Activated naive CD8-positive, alpha-beta T cell treated with anti-CD3 and anti-CD28 coated beads, Interleukin-2, amount 10 ng/mL, durations not matched to agents 7 days and 5 days (primary cell): ENCODE results near the gene SPEM2. TPM values are rescaled to one million over a fixed set of nuclear protein-coding genes. Genes with fewer than 3 reads are reported as not detected.

Experiments
- ATAC-seq: fragments of 150-1000 bp; cut with Tn5 transposase; one replicate; pipeline ENCODE4 v1.10.0; 2021; ENCODE audit warnings: low read depth, moderate library complexity
- POLR2A ChIA-PET: fragments of 350-600 bp; sonication (Branson Sonifier 250); formaldehyde crosslinking; loops from one replicate; lab custom pipeline; 2021; ENCODE audit warnings: antibody characterized with exemption; lab: Charles Lee
- DNase-seq: peaks from one replicate; pipeline ENCODE4 v3.0.0; 2021
- H3K27ac Mint-ChIP-seq: one replicate; pipeline ENCODE4 v1.8.0; 2022; ENCODE audit warnings: mild to moderate bottlenecking, mixed read lengths
- H3K27me3 Mint-ChIP-seq: one replicate; pipeline ENCODE4 v1.8.0; 2022; ENCODE audit warnings: mild to moderate bottlenecking, moderate library complexity, mixed read lengths
- H3K36me3 Mint-ChIP-seq: one replicate; pipeline ENCODE4 v1.8.0; 2021; ENCODE audit warnings: mild to moderate bottlenecking, mixed read lengths
- H3K4me1 Mint-ChIP-seq: one replicate; pipeline ENCODE4 v1.8.0; 2021; ENCODE audit warnings: mixed read lengths
- H3K4me3 Mint-ChIP-seq: one replicate; pipeline ENCODE4 v1.8.0; 2022; ENCODE audit warnings: mild to moderate bottlenecking, moderate library complexity, mixed read lengths
- H3K9me3 Mint-ChIP-seq: one replicate; pipeline ENCODE4 v1.8.0; 2021; ENCODE audit warnings: mixed read lengths
- total RNA-seq, 2 experiments: library from RNA; stranded (reverse); gene quantifications; one replicate each; pipeline ENCODE4 v1.2.3, GENCODE V29; 2021

The SPEM2 gene
- total RNA-seq, 2 experiments from 2014 or later, result not detected

- ATAC-seq, result no peak
- Mint-ChIP-seq H3K4me3 (peak overlapping the region; percentile 56), H3K27me3 (peaks cover 11% of the 10 kb centered on the region), H3K27ac (peak overlapping the region; percentile 44), H3K9me3 (no peaks in the 10 kb centered on the region), H3K4me1 (peaks cover 14% of the 10 kb centered on the region), H3K36me3 (no peaks in the 10 kb centered on the region)
- POLR2A ChIA-PET, result interaction anchor here (1.1 kb wide), 1 partner anchor 22 kb away, joined by 3 read pairs; no protein-coding TSS in a partner anchor
- DNase-seq, result no peak
These were observed 19.1 kb upstream of the SPEM2 start for GRCh38 chr17:7406235-7406825.

- H3K27me3 Mint-ChIP-seq, result peaks cover 11% of the 10 kb centered on the region
- peaks cover 12% of the 10 kb centered on the region for H3K4me1 Mint-ChIP-seq
- H3K4me3 Mint-ChIP-seq, result no peak overlapping the region
- ATAC-seq (no peak), DNase-seq (no peak)
- POLR2A ChIA-PET, result interaction anchor here (1.1 kb wide), 1 partner anchor 23 kb away, joined by 3 read pairs; no protein-coding TSS in a partner anchor
- no peaks in the 10 kb centered on the region for H3K9me3 Mint-ChIP-seq
- no peaks in the 10 kb centered on the region for H3K36me3 Mint-ChIP-seq
- peak overlapping the region; percentile 50 for H3K27ac Mint-ChIP-seq
These were observed 18.3 kb upstream of the SPEM2 start for GRCh38 chr17:7407082-7407481.

DNA sequence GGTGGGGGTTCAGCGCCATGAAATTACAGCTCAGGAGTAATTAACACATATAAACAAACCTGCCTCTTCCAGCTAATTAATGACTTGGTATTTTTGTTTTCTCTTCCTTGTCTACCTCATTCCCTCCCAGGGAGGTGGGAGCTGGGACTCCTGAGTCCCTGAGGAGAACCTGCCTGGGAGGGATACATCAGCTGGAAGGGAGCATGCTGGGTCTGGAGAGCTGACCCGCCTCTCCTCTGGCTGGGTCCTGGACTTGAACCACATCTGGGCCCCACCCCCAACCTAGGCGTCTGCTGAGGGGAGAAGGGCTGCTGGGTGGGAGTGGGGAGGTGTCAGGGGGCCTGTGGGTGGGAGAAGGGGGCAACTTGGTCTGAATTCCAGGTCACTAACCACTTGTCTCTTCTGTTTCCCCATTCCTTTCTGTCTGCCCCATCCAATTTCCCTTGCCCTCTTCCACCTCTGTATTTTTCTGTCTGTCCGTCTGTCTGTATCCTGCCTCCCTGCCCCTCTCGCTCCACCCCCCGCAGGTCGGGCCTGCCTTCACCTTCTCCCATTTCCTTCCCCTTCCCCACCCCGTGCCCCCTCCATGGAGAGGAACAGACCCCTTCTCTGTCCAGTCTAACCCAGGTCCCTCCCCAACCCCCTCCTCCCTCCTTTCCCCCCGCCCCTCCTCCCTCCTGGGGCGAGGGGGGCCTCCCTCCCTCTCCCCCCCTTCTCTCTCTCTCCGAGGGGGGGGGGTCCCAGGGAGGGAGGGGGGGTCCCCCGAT, 17.7 kb upstream of the SPEM2 start, which contains the start of gene NLGN2:
Gene NLGN2 (plus strand): TSS at position 361 of the 767 bp plus-strand sequence. CDS start 411 bp downstream, outside the sequence.
- Mint-ChIP-seq H3K27me3 (peaks cover 11% of the 10 kb centered on the region), H3K4me3 (peak within 1 kb of the TSS; percentile 64), H3K4me1 (peaks cover 12% of the 10 kb centered on the region), H3K27ac (peak within 1 kb of the TSS; percentile 50), H3K9me3 (no peaks in the 10 kb centered on the region), H3K36me3 (no peaks in the 10 kb centered on the region)
- POLR2A ChIA-PET, result interaction anchor here (1.4 kb wide), 1 partner anchor 27 kb away, joined by 5 read pairs; the partner anchor contains the start of gene TMEM102
- DNase-seq (no peak), ATAC-seq (no peak)

DNA sequence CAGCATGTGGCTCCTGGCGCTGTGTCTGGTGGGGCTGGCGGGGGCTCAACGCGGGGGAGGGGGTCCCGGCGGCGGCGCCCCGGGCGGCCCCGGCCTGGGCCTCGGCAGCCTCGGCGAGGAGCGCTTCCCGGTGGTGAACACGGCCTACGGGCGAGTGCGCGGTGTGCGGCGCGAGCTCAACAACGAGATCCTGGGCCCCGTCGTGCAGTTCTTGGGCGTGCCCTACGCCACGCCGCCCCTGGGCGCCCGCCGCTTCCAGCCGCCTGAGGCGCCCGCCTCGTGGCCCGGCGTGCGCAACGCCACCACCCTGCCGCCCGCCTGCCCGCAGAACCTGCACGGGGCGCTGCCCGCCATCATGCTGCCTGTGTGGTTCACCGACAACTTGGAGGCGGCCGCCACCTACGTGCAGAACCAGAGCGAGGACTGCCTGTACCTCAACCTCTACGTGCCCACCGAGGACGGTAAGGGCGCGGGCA, 17.1 kb upstream of the SPEM2 start:
- no peaks in the 10 kb centered on the region for H3K36me3 Mint-ChIP-seq
- POLR2A ChIA-PET, result interaction anchor here (1.4 kb wide), 1 partner anchor 27 kb away, joined by 5 read pairs; the partner anchor contains the start of gene TMEM102
- H3K9me3 Mint-ChIP-seq, result no peaks in the 10 kb centered on the region
- H3K27ac Mint-ChIP-seq, result no peak overlapping the region
- H3K4me1 Mint-ChIP-seq, result peaks cover 9% of the 10 kb centered on the region
- peak; percentile 4 for ATAC-seq
- DNase-seq, result peak; percentile 54
- H3K4me3 Mint-ChIP-seq, result no peak overlapping the region
- peaks cover 11% of the 10 kb centered on the region for H3K27me3 Mint-ChIP-seq

- peaks cover 11% of the 10 kb centered on the region for H3K27me3 Mint-ChIP-seq
- H3K27ac Mint-ChIP-seq, result no peak overlapping the region
- DNase-seq, result no peak
- POLR2A ChIA-PET, result interaction anchor here (1.4 kb wide), 1 partner anchor 26 kb away, joined by 5 read pairs; the partner anchor contains the start of gene TMEM102
- H3K9me3 Mint-ChIP-seq, result no peaks in the 10 kb centered on the region
- ATAC-seq, result no peak
- H3K4me3 Mint-ChIP-seq, result no peak overlapping the region
- H3K4me1 Mint-ChIP-seq, result peaks cover 8% of the 10 kb centered on the region
- H3K36me3 Mint-ChIP-seq, result no peaks in the 10 kb centered on the region
These were observed 16.6 kb upstream of the SPEM2 start for GRCh38 chr17:7408863-7409262.

DNA sequence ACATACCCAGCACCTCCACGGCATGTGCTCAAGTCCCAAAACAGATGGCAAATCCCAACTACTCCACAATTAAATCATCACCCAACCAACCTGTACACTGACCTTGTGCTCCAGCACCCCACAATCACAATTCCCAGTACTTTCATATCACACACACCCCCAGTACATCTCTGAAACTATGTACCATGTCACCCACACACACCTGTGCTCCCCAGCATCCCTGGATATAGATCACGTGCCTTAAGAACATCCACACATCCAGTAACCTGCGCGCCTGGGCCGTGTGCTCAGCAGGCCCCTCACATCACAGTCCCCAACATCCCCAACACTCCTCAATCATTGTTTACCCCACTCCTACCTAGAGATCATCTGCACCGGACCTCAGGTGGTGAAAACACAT, 15.7 kb upstream of the SPEM2 start:
- ATAC-seq (no peak), DNase-seq (no peak)
- Mint-ChIP-seq H3K9me3 (no peaks in the 10 kb centered on the region), H3K27ac (no peak overlapping the region), H3K27me3 (peaks cover 11% of the 10 kb centered on the region), H3K36me3 (no peaks in the 10 kb centered on the region), H3K4me1 (peaks cover 8% of the 10 kb centered on the region), H3K4me3 (no peak overlapping the region)
- POLR2A ChIA-PET, result interaction anchor here (0.6 kb wide), 1 partner anchor 150 kb away, joined by 3 read pairs; no protein-coding TSS in a partner anchor

DNA sequence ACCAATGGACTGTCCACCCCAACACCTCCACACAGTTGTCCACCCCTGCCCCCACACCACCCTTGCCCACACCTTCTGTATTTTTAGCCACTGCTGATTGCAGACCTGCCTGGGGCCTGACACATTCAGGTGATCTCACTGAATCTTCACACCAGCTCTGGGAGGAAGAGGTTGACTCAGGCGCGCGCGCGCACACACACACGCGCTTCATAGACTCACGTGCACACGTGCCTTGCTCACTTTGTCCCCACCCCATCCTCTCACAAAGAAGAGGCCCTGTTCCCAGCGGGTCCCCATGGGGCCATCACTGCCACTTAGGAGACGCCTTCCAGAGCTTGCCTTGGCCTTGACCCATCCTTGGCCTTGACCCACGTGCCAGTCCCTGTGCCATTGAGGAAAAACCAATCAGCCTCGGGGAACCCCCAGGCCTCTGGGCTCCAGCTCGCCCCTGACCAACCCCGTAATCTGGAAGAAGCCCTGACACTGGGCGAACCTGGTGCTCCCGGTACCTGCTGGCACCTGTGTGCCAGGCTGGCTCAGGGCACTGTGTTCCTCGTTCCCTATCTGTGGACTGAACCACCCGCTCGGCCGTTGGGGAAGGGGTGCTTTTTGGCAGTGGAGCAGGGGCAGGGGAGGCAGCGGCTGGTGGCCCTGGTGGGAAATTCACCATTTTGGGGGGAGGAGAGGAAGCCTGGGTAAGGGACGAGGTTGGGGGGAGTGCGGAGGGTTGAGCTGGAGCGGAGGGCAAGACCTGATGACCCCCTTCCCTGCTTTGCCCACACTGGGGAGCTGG, 14.6 kb upstream of the SPEM2 start:
- ATAC-seq (peak; percentile 9), DNase-seq (no peak)
- H3K9me3 Mint-ChIP-seq, result no peaks in the 10 kb centered on the region
- POLR2A ChIA-PET, result no interaction called here
- H3K27ac Mint-ChIP-seq, result no peak overlapping the region
- peaks cover 6% of the 10 kb centered on the region for H3K4me1 Mint-ChIP-seq
- no peaks in the 10 kb centered on the region for H3K36me3 Mint-ChIP-seq
- peaks cover 5% of the 10 kb centered on the region for H3K27me3 Mint-ChIP-seq
- no peak overlapping the region for H3K4me3 Mint-ChIP-seq

- Mint-ChIP-seq H3K27ac (no peak overlapping the region), H3K9me3 (no peaks in the 10 kb centered on the region), H3K36me3 (no peaks in the 10 kb centered on the region), H3K4me3 (no peak overlapping the region), H3K4me1 (peaks cover 4% of the 10 kb centered on the region), H3K27me3 (no peaks in the 10 kb centered on the region)
- ATAC-seq (no peak), DNase-seq (no peak)
- POLR2A ChIA-PET, result no interaction called here
These were observed 14.0 kb upstream of the SPEM2 start for GRCh38 chr17:7411427-7411750.

- no peaks in the 10 kb centered on the region for H3K27me3 Mint-ChIP-seq
- POLR2A ChIA-PET, result interaction anchor here (0.5 kb wide), 1 partner anchor 133 kb away, joined by 3 read pairs; no protein-coding TSS in a partner anchor
- no peaks in the 10 kb centered on the region for H3K4me1 Mint-ChIP-seq
- ATAC-seq (no peak), DNase-seq (no peak)
- H3K9me3 Mint-ChIP-seq, result no peaks in the 10 kb centered on the region
- H3K36me3 Mint-ChIP-seq, result no peaks in the 10 kb centered on the region
- H3K27ac Mint-ChIP-seq, result no peak overlapping the region
- H3K4me3 Mint-ChIP-seq, result no peak overlapping the region
These were observed 11.9 kb upstream of the SPEM2 start for GRCh38 chr17:7413346-7413985.

DNA sequence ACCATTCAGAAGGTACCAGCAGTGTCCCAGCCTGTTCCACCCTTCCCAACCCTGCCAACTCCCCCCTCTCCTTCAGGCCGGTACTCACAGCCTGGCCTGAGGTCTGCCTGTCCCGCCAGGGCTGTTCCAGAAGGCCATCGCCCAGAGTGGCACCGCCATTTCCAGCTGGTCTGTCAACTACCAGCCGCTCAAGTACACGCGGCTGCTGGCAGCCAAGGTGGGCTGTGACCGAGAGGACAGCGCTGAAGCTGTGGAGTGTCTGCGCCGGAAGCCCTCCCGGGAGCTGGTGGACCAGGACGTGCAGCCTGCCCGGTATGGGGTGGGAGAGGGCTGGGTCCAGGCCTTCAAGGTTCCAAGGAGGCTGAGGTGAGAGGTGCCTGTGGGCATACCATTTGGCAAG, 10.6 kb upstream of the SPEM2 start:
- POLR2A ChIA-PET, result no interaction called here

DNA sequence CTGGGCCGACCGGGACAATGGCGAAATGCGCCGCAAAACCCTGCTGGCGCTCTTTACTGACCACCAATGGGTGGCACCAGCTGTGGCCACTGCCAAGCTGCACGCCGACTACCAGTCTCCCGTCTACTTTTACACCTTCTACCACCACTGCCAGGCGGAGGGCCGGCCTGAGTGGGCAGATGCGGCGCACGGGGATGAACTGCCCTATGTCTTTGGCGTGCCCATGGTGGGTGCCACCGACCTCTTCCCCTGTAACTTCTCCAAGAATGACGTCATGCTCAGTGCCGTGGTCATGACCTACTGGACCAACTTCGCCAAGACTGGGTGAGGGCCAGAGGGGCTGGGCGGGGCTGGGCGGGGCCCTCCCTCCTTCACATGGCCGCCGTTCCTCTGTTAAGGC, 9.6 kb upstream of the SPEM2 start:
- Mint-ChIP-seq H3K36me3 (no peaks in the 10 kb centered on the region), H3K4me3 (no peak overlapping the region), H3K27me3 (no peaks in the 10 kb centered on the region), H3K27ac (no peak overlapping the region), H3K9me3 (no peaks in the 10 kb centered on the region), H3K4me1 (no peaks in the 10 kb centered on the region)
- POLR2A ChIA-PET, result no interaction called here
- no peak for DNase-seq
- ATAC-seq, result no peak

More for the DNA sequence above, 10.6 kb upstream of the SPEM2 start:
- Mint-ChIP-seq H3K4me1 (no peaks in the 10 kb centered on the region), H3K4me3 (no peak overlapping the region), H3K27ac (no peak overlapping the region), H3K27me3 (no peaks in the 10 kb centered on the region), H3K9me3 (no peaks in the 10 kb centered on the region), H3K36me3 (no peaks in the 10 kb centered on the region)
- DNase-seq, result no peak
- no peak for ATAC-seq

GRCh38 chr17:7416323-7416722, 9.1 kb upstream of the SPEM2 start:
- Mint-ChIP-seq H3K4me3 (no peak overlapping the region), H3K27me3 (no peaks in the 10 kb centered on the region), H3K9me3 (no peaks in the 10 kb centered on the region), H3K4me1 (no peaks in the 10 kb centered on the region), H3K27ac (no peak overlapping the region), H3K36me3 (no peaks in the 10 kb centered on the region)
- DNase-seq (no peak), ATAC-seq (no peak)
- POLR2A ChIA-PET, result no interaction called here
